Stimulated activated CD4-positive, alpha-beta T cell treated with anti-CD3 and anti-CD28 coated beads, Interleukin-15, amount 100 ng/mL, for 24 hours (primary cell): ENCODE data around the gene HMGCLL1.

Source experiments
- DNase-seq: peaks from one replicate; pipeline ENCODE4 v3.0.0-alpha.2; 2020

HMGCLL1 gene

DNA sequence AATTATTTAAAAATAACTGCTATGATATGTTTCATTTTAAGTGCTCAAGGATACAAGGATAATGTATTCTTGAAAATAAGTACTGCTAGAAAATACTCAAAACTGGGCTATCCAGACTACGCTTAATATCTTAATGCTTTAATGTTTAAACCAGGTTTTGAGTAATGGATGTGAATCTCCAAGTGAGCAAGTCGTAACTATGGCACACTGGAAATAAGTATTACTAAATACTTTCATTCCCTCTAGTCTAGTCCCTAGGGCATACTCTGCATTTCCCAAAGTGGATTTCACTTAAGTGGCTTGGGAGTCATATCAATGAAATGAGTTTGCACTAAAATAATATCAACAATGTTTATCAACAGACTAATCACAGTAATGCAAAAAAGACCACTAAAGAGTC is 48.1 kb downstream of the HMGCLL1 start:
- DNase-seq: no peak

GRCh38 chr6:55528624-55529023 is 50.4 kb downstream of the HMGCLL1 start:
- DNase-seq: no peak

DNA sequence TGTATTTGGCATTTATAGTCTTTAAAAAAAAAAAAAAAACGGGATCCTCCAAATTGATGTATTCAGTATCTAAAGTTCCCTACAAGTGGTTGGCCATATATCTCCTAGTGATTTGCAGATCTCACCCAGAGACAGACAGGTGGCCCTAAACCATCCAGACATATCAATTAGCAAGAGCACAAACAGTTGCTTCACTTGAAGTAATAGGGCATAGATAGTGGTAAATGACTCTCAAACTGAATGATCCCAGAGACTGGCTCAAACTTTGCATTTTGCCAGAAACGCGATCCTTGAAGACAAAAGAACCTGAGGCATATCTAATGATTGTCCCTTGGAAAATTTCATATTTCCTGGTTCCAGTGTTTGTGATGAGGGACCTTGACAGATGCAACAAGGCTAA is 54.6 kb downstream of the HMGCLL1 start:
- no peak for DNase-seq

DNA sequence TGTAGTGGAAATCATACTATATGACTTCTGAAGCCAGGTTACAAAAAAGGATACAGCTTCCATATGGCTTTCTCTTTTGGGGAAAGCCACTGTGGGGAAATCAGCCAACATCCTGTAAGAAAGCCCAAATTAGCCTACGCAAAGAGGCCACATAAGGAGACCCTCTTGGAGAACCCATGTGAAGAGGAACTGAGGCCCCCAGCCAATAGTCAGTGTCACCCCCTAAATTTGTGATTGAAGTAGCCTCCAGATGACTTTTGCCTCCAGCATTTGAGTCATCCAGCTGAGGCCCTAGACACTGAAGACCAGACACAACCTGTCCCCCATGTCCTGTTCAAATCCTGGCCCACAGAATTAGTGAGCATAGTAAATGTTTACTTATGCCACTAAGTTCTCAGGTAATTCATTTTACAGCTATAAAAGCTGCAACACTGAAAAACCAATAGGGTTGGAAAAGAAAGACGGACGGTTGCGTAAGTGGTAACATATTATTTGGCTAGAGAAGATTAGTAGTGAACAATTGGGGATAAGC is 60.4 kb downstream of the HMGCLL1 start:
- no peak for DNase-seq

GRCh38 chr6:55516736-55517135 is 62.3 kb downstream of the HMGCLL1 start:
- no peak for DNase-seq

- DNase-seq: no peak
These were observed 66.1 kb downstream of the HMGCLL1 start for GRCh38 chr6:55512904-55513303.

DNA sequence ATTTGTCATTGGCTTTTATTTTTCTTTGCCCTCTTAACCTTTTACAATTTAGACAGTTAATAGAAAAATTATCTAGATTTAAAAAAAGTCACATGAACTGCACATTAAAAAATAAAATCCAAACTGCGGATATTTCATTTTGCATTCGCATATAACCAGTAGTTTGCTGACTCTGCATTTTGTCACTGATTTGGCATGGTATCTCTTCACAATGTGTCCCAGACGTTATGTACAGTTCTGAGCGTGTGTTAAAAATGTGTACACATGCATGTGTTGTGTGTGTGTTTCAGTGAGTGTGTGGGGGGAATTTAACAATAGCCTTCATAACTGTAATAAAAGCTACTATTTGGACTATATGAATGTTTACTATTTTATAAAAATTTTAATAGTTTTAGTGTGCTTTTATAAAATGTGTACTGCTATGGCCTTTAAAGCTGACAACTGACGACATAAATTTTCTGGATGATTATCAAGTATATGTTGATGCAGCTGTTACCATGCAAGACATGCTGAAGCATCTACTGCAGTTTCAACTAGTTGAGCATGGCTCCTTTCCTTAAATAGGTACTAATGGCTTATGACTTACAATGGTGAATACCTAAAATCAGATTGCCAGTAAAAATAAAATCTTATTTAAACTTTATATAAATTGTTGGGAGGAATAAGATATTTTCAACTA is 67.7 kb downstream of the HMGCLL1 start:
- no peak for DNase-seq

DNA sequence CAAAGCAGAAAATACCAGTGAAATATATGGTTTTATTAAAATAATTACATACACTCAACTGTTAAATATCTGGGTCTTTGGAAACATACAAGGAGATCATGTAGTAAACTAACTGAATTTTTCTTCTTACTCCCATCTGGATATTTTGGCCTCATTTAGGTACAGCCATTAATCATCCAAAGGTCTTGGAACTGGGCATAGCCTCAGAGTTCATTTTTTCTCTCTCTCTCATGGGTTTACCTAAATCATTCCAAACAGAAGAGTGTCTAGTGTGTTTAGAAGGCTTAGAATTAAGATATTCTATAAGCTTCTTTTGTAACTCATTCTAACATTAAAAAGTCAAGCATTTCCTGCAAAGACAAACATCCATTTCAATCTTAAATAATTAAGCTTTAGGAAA is 79.4 kb downstream of the HMGCLL1 start:
- no peak for DNase-seq

GRCh38 chr6:55497694-55498093 is 81.3 kb downstream of the HMGCLL1 start:
- DNase-seq: no peak

- no peak for DNase-seq
These were observed 82.8 kb downstream of the HMGCLL1 start for GRCh38 chr6:55496201-55496600.

DNA sequence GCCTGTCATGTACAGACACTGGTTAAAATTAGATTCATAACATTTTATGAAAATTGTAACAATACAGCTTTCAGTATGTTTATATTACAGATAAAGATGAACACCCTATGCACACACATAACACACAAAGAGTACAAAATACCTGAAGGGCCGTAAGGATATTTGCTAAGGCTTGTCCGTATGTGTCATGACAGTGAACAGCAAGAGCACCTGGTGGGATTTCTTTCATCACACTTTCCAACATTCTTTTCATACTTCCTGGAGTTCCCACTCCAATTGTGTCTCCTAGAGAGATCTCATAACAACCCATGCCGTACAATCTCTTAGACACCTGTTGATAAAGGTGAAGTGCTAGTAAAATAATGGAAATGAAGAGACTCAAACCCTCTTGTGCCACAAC is 83.7 kb downstream of the HMGCLL1 start:
- DNase-seq: no peak

DNA sequence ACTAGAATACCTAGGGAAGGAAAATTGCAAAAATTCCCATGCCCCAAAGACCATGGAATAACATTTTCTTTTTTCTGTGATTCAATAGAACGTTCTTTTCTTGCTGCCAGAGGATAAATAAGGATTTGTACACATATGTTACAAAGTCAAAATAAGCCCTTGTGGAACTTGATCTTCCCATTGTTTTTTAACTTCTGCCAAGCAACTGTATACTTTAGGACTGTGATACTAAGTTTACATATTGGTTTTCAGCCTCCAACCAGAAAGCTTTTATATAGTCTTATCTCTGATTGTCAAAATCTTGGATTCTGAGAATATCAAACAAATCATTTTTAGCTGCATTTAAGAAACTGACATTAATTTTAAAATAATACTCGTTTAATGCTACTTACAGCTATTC is 84.6 kb downstream of the HMGCLL1 start:
- DNase-seq: no peak

- DNase-seq: no peak
These were observed 86.7 kb downstream of the HMGCLL1 start for GRCh38 chr6:55492259-55492658.

DNA sequence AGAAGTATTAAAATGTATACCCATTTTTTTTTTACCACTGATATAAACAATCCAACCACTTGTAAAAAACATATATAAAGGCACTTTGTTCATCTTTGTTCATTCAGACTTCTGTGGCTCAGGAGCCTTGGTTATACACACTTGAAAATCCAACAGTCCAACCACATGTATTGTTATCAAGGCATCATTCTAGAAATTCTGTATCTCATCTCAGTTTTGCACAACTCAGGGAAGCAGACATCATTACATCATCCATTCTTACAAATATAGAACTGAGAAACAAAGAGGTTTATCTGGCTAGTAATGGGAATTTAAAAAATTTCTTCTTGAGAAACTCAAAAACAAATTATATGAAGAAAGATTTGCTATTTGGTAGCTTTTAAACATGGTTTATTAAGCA is 88.1 kb downstream of the HMGCLL1 start:
- no peak for DNase-seq

GRCh38 chr6:55474382-55474781 is 104.6 kb downstream of the HMGCLL1 start:
- DNase-seq: no peak

GRCh38 chr6:55473722-55474121 is 105.3 kb downstream of the HMGCLL1 start:
- no peak for DNase-seq

- no peak for DNase-seq
These were observed 109.0 kb downstream of the HMGCLL1 start for GRCh38 chr6:55469951-55470366.

- DNase-seq: no peak
These were observed 123.0 kb downstream of the HMGCLL1 start for GRCh38 chr6:55456016-55456415.

DNA sequence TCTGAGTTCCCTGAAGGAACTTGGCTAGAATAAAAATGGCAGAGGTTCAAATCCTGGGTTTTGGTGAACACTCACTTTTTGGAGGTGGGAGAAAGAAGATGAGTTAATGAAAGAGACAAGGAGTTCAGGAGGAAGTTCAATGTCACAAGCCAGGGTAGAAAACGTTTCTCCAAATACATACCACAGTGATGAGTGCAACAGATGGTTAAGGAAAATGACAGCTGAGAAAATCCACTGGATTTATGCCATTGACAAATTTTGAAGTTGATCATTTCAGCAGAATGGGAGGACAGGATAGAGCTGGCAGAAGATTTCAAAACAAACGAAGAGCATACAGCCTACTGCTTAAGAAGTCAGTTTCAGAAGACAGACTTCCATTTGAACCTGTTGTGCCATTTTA is 129.0 kb downstream of the HMGCLL1 start:
- DNase-seq: no peak

DNA sequence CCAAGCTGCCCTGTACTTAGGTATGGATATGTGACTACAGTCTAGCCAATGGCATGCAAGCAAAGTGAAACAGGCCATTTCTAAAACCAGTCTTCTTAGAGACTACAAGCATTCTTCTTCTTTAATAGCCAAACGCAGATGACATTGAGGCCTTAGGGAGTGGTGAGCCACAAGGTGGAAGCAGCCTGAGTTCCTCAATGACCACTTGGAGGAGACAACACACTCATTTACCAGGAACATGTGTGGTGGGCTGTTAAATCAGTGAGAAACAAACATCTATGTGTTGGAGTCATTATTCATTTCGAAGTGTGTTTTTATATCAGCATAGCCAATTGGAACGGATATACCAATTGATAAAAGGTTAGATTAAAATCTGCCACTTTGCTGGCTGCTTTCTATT is 129.8 kb downstream of the HMGCLL1 start:
- DNase-seq: no peak

DNA sequence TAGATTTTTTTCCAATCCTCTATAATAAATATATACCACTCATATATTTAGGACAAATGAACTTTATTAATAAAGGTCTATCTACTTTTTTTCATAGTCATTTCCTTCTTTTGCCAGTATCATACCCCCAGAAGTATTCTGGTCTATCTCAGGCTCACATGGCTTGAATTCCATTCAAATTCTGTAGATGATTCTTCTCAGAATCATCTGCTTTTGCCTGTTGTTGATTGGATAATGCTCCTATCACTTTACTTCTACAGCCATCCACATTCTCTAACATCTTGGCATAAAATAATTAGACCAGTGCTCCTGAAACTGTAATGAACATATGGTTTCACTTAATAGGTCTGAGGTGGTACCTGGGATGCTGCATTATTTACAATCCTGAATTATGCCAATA is 130.5 kb downstream of the HMGCLL1 start:
- DNase-seq: no peak

DNA sequence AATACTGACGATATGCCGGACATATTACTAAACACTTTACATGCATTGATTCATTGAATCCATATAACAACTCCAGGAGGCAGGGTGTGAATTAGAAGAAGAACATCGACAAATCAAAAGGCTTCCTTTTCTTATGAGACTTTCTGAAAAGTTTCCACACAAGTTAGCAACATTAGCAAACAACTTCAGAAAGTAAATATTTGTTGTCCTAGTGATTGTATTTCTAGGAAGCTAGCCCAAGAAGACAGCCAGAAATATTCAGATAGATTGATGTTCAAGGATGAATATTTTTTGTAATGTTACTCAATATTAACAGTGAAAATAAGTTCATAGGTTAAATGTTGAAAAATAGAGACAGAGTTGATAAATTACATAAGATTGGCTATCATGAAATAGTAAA is 131.1 kb downstream of the HMGCLL1 start:
- no peak for DNase-seq

- no peak for DNase-seq
These were observed 133.3 kb downstream of the HMGCLL1 start for GRCh38 chr6:55445648-55446204.

DNA sequence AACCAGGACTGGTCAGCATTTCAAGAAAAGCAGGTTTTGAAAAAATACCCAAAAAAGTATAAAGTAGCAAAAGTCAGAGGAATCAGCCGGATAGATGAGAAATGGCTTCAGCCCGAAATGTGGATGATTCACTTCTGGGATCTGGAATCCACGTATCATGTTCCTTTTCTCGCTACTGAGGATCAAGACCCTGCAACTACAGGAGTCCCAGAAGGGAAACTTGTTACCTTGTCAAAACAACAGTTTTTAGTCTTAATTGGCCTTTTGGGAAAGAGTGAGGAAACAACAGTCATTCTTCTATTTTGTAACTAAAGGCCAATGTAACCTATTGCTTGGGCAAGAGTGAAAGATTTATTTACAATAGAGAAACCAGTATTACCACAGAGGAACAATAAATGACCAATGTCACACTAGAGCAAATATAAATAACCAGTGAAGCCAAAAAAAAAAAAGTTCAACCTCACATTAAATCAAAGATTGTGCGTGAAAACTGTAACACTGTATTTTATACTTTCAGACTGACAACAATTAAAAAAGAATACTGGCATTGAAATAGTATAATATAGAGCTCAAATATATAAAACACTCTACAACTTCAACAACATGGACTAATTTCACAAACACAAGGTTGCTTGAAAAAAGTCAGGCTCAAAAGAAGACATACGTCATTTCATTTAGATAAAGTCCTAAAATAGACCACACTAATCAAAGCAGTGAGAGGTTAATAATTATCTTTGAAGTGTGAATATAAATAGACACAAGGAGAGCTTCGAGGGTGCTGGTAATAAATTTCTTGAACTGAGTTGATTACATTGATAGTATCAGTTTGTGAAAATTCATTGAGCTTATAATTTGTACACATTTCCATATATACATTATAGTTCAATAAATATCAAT is 135.5 kb downstream of the HMGCLL1 start:
- no peak for DNase-seq
